GM19043 (cell line): ENCODE results near the gene CASZ1.

Source experiments
- ATAC-seq: cut with Tn5 transposase; IDR thresholded peaks from one replicate; pipeline ENCODE4 v1.9.1; 2021; ENCODE audit warnings: low read depth; ENCODE audit not compliant: unreplicated experiment

The CASZ1 gene

DNA sequence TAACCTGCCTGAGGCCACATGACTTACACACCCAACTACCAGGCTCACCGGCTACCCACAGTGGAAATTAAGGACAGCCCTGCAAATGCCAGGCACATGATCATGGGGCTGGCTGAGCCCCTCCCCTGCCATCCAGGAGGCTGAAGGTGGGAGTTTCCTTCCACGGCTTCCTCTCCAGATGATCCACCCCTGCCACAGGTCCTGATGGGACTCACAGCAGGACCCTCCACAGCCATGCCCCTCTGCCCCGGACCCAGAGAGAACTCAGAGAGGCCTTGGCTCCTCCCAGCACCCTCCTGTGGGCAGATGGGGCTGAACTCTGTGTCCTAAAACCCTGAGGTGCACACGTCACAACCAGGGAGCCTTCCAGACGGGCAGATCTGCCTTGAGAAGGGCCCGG, 29.1 kb upstream of the CASZ1 start:
- no peak for ATAC-seq

DNA sequence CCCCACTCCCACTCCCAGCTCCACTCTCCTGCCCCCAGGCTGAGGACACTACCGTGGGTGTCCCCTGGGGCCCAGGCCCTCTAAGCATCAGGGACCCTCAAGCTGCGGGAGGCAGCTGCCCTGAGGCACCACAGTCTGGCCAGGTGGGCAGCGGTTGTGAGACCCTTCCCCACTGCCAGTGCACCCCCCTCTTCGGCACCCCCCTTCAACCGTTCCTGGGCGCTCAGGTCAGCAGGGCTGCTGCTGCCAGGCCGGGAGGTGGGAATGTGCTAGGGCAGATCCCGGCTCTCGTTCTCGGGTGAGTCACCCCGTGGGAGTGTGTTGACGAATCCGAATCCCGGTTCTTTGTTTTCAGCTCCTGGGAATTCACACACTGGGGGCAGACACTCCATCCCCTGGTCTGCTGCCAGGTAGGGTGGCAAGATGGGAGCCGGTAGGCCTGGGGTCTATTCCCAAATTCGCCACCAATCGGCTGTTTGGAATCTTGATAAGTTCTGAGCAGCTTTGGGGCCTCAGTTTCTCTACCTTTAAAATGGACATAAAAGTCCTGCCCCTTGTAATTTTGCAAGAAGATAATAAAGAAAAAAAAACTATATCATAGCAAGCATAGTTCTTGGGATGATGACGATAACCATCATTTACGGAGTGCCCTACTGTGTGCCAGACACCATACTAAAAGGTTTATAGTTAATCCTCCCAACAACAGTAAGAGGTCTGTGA, 28.5 kb upstream of the CASZ1 start:
- ATAC-seq: no peak

GRCh38 chr1:10823000-10823401, 26.6 kb upstream of the CASZ1 start:
- no peak for ATAC-seq

GRCh38 chr1:10821388-10821787, 24.9 kb upstream of the CASZ1 start:
- ATAC-seq: no peak

- no peak for ATAC-seq
Observed at GRCh38 chr1:10820422-10820821, 24.0 kb upstream of the CASZ1 start.

- no peak for ATAC-seq
Observed at GRCh38 chr1:10819198-10819901, 22.9 kb upstream of the CASZ1 start.

DNA sequence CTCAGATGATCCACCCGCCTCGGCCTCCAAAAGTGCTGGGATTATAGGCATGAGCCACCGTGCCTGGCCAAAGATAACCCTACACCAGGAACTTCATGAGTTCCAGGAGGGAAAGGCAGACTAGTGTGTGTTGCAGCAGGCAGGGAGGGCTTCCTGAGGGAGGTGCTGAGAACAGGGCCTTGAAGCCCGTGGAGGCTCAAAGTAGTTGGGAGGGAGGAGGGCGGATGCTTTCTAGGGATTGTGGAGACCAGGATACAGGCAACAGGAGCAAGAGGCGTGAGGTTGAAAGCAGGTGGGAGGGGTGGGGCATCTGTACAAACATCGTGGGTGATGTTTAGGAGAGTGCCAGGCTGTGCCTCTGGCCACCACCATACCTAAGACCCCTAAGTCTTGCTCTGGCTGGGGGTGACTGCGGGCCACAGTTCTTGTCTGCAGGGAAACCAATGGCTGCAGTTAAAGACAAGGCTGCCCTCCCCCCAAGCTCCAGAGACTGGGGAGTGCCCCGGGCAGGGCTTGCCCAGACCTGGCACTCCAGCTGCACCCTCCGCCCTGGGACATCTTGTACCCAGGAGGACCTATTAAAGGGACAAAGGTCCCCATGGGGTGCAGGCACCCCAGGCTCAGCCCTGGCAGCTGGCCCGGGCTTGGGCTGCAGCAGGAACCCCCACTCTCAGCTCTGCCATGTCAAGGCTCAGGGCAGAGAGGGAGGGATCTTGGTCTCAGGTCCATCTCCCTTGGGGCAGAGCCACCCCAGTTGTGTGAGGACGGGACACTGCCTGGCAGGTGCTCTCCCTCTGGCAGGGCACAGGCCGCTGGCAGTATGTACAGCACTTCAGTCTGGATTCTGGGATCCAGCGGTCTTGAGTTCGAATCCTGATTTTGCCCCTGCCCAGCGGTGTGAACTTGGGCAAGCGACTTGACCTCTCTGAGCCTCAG, 22.1 kb upstream of the CASZ1 start:
- ATAC-seq: no peak

- ATAC-seq: no peak
Observed at GRCh38 chr1:10816743-10817369, 20.4 kb upstream of the CASZ1 start.

DNA sequence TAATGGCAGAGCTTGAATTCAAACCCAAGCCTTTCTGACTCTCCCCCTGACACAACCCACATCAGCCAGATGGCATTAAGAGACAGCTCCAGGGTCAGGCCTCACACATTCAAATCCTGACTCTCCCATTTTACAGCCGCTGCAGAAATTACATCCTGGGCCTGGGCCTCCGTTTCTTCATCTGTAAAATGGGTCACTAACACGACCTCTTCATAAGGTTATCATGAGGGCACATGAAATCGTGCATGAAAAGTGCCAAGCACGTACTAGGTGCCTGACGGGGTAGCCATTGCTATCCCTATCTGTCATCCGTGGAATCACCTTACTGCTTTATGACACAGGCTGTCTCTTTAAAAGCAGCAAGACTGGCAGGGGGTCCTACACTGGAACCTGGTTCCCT, 19.8 kb upstream of the CASZ1 start:
- no peak for ATAC-seq

GRCh38 chr1:10815858-10816195, 19.4 kb upstream of the CASZ1 start:
- no peak for ATAC-seq

GRCh38 chr1:10814976-10815857, 18.8 kb upstream of the CASZ1 start:
- no peak for ATAC-seq

DNA sequence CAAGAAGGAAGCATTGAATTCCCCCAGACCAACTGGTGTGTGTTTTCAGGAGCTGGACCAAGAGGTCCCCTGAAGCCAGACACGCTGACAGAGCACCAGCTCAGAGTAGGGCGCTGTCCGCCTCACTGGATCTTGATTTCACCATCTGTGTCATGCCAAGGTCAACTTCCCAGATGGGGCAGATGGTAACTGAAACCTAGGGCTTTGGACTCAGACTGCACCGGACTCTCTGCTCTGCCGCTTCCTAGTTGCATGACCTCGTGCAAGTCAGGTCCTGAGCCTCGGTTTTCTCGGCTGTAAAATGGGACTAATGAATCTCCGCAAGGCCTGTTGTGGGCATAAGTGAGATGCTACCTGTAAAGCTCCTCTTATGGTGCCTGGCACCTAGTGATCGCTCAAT, 17.9 kb upstream of the CASZ1 start:
- ATAC-seq: no peak

DNA sequence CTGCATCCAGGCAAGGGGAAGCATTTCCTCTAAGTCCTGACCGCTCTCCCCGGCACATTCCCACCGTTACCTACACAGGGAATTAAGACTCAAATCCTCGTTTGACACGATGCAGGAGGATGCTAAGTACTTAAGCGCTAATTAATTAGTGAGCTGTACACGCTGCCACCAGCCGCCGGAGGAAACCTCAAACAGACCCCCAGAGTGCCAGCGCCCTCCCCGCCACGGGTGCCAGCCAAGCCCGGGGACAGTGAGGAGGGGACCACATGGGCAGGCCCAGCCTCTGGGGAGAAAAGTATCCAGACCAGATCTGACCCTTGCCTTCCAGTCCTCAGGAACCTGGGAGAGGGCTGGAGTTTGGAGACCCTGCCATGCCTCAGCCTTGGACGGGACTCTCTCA, 17.4 kb upstream of the CASZ1 start:
- no peak for ATAC-seq

GRCh38 chr1:10812387-10812915, 16.0 kb upstream of the CASZ1 start:
- ATAC-seq: no peak

GRCh38 chr1:10808441-10808840, 12.0 kb upstream of the CASZ1 start:
- ATAC-seq: no peak

DNA sequence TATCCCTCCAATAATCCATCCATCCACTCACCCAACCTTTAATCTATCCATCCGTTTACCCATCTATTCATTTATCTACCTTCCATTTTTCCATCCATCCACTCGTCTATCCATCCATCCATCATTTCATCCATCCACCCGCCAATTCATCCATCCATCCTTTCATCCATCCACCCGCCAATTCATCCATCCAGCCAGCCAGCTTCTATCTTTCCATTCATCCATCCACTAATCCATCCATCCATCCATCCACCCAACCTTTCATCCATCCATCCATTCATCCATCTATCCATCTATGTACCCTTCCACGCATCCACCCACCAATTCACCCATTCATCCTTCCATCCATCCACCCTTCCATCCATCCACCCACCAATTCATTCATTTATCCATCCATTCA, 10.5 kb upstream of the CASZ1 start:
- no peak for ATAC-seq

- ATAC-seq: no peak
Observed at GRCh38 chr1:10803971-10804820, 7.8 kb upstream of the CASZ1 start.

GRCh38 chr1:10802944-10803715, 6.7 kb upstream of the CASZ1 start:
- no peak for ATAC-seq
